ENCODE measurements around the gene RHBDD3.

DNA sequence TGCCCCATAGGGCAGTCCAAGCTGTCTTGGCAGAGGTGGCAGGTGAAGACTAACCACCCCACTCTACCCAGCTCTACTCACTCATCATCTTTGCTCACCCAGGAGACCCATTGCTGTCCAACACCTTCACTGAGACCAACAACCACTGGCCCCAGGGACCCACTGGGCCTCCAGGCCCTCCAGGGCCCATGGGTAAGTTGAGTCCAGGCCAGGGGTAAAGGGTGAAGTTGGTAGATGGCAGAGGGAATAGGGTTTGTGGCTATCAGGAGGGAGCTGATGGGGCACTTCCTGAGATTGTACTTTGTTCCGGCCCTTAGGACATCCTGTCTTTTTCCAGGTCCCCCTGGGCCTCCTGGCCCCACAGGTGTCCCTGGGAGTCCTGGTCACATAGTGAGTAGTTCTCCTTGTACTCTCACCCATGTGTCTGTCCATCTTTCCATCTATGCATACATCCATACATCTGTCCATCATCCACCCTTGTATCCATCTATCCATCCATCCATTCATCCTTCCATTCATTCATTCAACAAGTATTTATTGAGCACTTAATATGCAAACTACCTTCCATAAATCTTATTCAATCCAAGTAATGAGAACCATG lies 34.4 kb downstream of the RHBDD3 start:
- TF ChIP-seq, protein P1, sequence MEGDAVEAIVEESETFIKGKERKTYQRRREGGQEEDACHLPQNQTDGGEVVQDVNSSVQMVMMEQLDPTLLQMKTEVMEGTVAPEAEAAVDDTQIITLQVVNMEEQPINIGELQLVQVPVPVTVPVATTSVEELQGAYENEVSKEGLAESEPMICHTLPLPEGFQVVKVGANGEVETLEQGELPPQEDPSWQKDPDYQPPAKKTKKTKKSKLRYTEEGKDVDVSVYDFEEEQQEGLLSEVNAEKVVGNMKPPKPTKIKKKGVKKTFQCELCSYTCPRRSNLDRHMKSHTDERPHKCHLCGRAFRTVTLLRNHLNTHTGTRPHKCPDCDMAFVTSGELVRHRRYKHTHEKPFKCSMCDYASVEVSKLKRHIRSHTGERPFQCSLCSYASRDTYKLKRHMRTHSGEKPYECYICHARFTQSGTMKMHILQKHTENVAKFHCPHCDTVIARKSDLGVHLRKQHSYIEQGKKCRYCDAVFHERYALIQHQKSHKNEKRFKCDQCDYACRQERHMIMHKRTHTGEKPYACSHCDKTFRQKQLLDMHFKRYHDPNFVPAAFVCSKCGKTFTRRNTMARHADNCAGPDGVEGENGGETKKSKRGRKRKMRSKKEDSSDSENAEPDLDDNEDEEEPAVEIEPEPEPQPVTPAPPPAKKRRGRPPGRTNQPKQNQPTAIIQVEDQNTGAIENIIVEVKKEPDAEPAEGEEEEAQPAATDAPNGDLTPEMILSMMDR (IDR thresholded peaks at IDR 0.05): no peak
- no peak for TF ChIP-seq POLR2A (IDR thresholded peaks at IDR 0.05)
